Nephron progenitor cell (in vitro differentiated cells): ENCODE measurements around the gene PDZD7.
A peak's percentile ranks its signal among the peaks of the same experiment; 100 is the strongest.

ENCODE experiments used
- DNase-seq: peaks from one replicate; pipeline ENCODE4 v3.0.0; 2021
- H3K27ac Mint-ChIP-seq: 2 replicates; pipeline ENCODE4 v1.8.0; 2021; ENCODE audit warnings: mild to moderate bottlenecking, moderate library complexity, mixed read lengths
- H3K27me3 Mint-ChIP-seq: 2 replicates; pipeline ENCODE4 v1.8.0; 2021; ENCODE audit warnings: mild to moderate bottlenecking, low read depth, mixed read lengths; ENCODE audit not compliant: poor library complexity
- H3K36me3 Mint-ChIP-seq: 2 replicates; pipeline ENCODE4 v1.8.0; 2021; ENCODE audit warnings: low read depth, mixed read lengths
- H3K4me1 Mint-ChIP-seq: 2 replicates; pipeline ENCODE4 v1.8.0; 2021; ENCODE audit warnings: mixed read lengths
- H3K4me3 Mint-ChIP-seq: 2 replicates; pipeline ENCODE4 v1.8.0; 2021; ENCODE audit warnings: mild to moderate bottlenecking, moderate library complexity, mixed read lengths
- H3K9me3 Mint-ChIP-seq: 2 replicates; pipeline ENCODE4 v1.8.0; 2021; ENCODE audit warnings: mild to moderate bottlenecking, moderate library complexity, mixed read lengths
- CTCF ChIP-seq: fragments of 200-600 bp; sonication (generic); IDR thresholded peaks from 2 replicates; pipeline ENCODE4 v1.5.0; 2021; ENCODE audit warnings: antibody characterized with exemption

PDZD7 gene

GRCh38 chr10:101063050-101063525 is 32.2 kb upstream of the PDZD7 start:
- H3K27ac Mint-ChIP-seq: no peak overlapping the region

GRCh38 chr10:101062232-101063049 is 31.5 kb upstream of the PDZD7 start:
- peaks cover 61% of the 10 kb centered on the region for H3K4me1 Mint-ChIP-seq
- peak overlapping the region; percentile 83 for H3K4me3 Mint-ChIP-seq
- DNase-seq: peak; percentile 86
- peak; percentile 52 for TF ChIP-seq CTCF
- no peaks in the 10 kb centered on the region for H3K36me3 Mint-ChIP-seq
- H3K27ac Mint-ChIP-seq: peak overlapping the region; percentile 96
- H3K9me3 Mint-ChIP-seq: no peaks in the 10 kb centered on the region
- H3K27me3 Mint-ChIP-seq: peaks cover 59% of the 10 kb centered on the region

More at GRCh38 chr10:101063050-101063525, 32.2 kb upstream of the PDZD7 start:
- H3K9me3 Mint-ChIP-seq: no peaks in the 10 kb centered on the region
- peaks cover 64% of the 10 kb centered on the region for H3K27me3 Mint-ChIP-seq
- no peak for DNase-seq
- peaks cover 63% of the 10 kb centered on the region for H3K4me1 Mint-ChIP-seq
- H3K4me3 Mint-ChIP-seq: peak overlapping the region; percentile 63
- H3K36me3 Mint-ChIP-seq: no peaks in the 10 kb centered on the region
- no peak for TF ChIP-seq CTCF

GRCh38 chr10:101061624-101062231 is 30.8 kb upstream of the PDZD7 start, which contains the start of gene KAZALD1:
Gene KAZALD1, plus strand, starts transcription at chr10:101061989. Its CDS starts 604 bp downstream, at chr10:101062593.
- H3K9me3 Mint-ChIP-seq: no peaks in the 10 kb centered on the region
- peak within 1 kb of the TSS; percentile 92 for H3K4me3 Mint-ChIP-seq
- TF ChIP-seq CTCF: no peak
- no peaks in the 10 kb centered on the region for H3K36me3 Mint-ChIP-seq
- peak; percentile 67 for DNase-seq
- peaks cover 59% of the 10 kb centered on the region for H3K4me1 Mint-ChIP-seq
- peak within 1 kb of the TSS; percentile 96 for H3K27ac Mint-ChIP-seq
- H3K27me3 Mint-ChIP-seq: peaks cover 52% of the 10 kb centered on the region

- Mint-ChIP-seq H3K36me3 (peaks cover 4% of the 10 kb centered on the region), H3K4me1 (peaks cover 57% of the 10 kb centered on the region), H3K9me3 (no peaks in the 10 kb centered on the region), H3K4me3 (peak overlapping the region; percentile 92), H3K27ac (peak overlapping the region; percentile 96), H3K27me3 (peaks cover 45% of the 10 kb centered on the region)
- no peak for TF ChIP-seq CTCF
- DNase-seq: peak; percentile 99
Observed at GRCh38 chr10:101060951-101061623, 30.2 kb upstream of the PDZD7 start.

DNA sequence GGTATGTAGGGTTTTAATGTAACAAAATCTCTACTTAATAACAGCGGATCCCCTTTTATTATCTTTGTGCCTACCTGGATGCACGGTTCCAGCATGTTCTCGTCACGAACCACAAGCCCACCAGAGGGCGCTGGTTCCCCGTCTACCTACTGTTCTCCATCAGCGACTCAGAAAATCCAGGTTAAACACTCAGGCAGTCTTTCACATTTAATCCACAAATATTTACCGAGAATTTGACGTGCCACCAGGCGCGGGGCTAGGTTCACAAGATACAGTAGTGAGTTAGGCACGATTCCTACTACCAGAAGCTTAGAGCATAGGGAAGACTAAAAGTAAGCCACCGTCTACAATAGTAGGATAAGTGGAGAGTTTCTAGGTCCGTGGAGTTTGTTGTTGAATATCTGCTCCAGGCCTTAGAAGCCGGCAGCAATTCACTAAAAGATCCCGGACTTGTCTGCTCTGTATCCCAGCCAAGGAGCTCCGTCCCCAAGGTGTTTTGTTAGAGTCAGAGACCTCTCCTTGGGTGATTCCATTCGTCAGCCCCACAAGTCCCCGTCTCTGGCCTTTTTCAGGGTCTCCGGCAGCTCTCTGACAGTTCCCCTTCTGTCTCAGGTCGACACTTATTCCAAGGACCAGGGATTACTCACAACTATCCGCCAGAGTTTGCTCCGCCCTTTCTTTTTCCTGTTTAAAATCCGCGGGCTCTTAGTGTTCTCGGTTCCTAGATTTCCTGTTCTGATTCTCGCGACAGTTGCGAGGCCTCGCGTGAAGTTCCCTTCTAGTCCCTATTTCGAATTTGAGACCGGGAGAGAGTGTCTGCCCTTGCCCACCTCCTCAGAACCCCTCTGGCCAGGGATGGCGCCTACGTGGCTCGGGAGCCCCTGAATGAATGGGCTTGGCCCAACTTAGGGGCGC is 29.4 kb upstream of the PDZD7 start:
- peak; percentile 93 for DNase-seq
- Mint-ChIP-seq H3K4me3 (peak overlapping the region; percentile 92), H3K4me1 (peaks cover 49% of the 10 kb centered on the region), H3K27me3 (peaks cover 37% of the 10 kb centered on the region), H3K36me3 (peaks cover 6% of the 10 kb centered on the region), H3K27ac (peak overlapping the region; percentile 96), H3K9me3 (no peaks in the 10 kb centered on the region)
- TF ChIP-seq CTCF: peak; percentile 95
